HepG2 (cell line): ENCODE data around the gene CNOT1. TPM values are rescaled to one million over a fixed set of nuclear protein-coding genes. Genes with fewer than 3 reads are reported as not detected.

Source experiments
- AFF4 ChIP-seq: sonication (generic); formaldehyde crosslinking; IDR thresholded peaks from 2 replicates; pipeline ENCODE4 v1.4.0; 2020; ENCODE audit warnings: missing genetic modification reagents
- ATF6 ChIP-seq: sonication (generic); formaldehyde crosslinking; conservative IDR thresholded peaks from 2 replicates; pipeline ENCODE4 v1.4.0; 2020; ENCODE audit warnings: missing genetic modification reagents
- CHCHD3 ChIP-seq: sonication (generic); formaldehyde crosslinking; IDR thresholded peaks from 2 replicates; pipeline ENCODE4 v1.8.0; 2022; ENCODE audit warnings: mild to moderate bottlenecking, missing genetic modification reagents, moderate library complexity
- DZIP1 ChIP-seq: sonication (generic); formaldehyde crosslinking; IDR thresholded peaks from 2 replicates; pipeline ENCODE4 v1.5.0; 2020; ENCODE audit warnings: mild to moderate bottlenecking, missing genetic modification reagents
- FUBP1 ChIP-seq: sonication (generic); formaldehyde crosslinking; IDR thresholded peaks from 2 replicates; pipeline ENCODE4 v1.5.1; 2020; ENCODE audit warnings: missing genetic modification reagents, mild to moderate bottlenecking, borderline replicate concordance
- HINFP ChIP-seq: sonication (generic); formaldehyde crosslinking; IDR thresholded peaks from 2 replicates; pipeline ENCODE4 v1.4.0; 2020; ENCODE audit warnings: low read depth, mild to moderate bottlenecking, missing genetic modification reagents
- KDM6A ChIP-seq: IDR thresholded peaks from 2 replicates; pipeline ENCODE4 v1.6.1; 2016; ENCODE audit warnings: low read depth
- NKX3-1 ChIP-seq: sonication (generic); formaldehyde crosslinking; IDR thresholded peaks from 2 replicates; pipeline ENCODE4 v1.5.0; 2020; ENCODE audit warnings: missing genetic modification reagents
- REL ChIP-seq: sonication (generic); formaldehyde crosslinking; conservative IDR thresholded peaks from 2 replicates; pipeline ENCODE4 v1.8.0; 2022; ENCODE audit warnings: mild to moderate bottlenecking, missing genetic modification reagents, moderate library complexity
- ZFP91 ChIP-seq: sonication (generic); formaldehyde crosslinking; IDR thresholded peaks from 2 replicates; pipeline ENCODE4 v1.9.0; 2022; ENCODE audit warnings: missing genetic modification reagents, mild to moderate bottlenecking, borderline replicate concordance
- ZNF281 ChIP-seq: sonication (generic); formaldehyde crosslinking; IDR thresholded peaks from 2 replicates; pipeline ENCODE4 v1.4.0; 2020; ENCODE audit warnings: missing genetic modification reagents, borderline replicate concordance
- polyA plus RNA-seq, 8 experiments: library from polyadenylated mRNA; depleted of rRNA in 3 of 8; stranded (reverse) in 7 of 8; unstranded in 1 of 8; fragments of >200 nt; fragmentation: Illumina TruSeq in 4 of 8; extraction: Trizol in 4 of 8; gene quantifications; 2 replicates each; pipeline versions ENCODE4 v1.2.1 to v1.2.3, GENCODE V29; 2011 to 2016; ENCODE audit warnings: low read depth in 4 of 8, missing spikeins in 1 of 8, mixed read lengths in 1 of 8; ENCODE audit not compliant: insufficient read depth in 1 of 8
- total RNA-seq, 5 experiments: library from RNA; depleted of rRNA; stranded (reverse); fragments of >200 nt; fragmentation: Illumina TruSeq; extraction: Trizol; gene quantifications; 2 replicates each; pipeline ENCODE4 v1.2.3, GENCODE V29; 2016; ENCODE audit warnings: low read depth in 1 of 5

The CNOT1 gene
- total and polyA plus RNA-seq, 2 of the 13 experiments (the other 11 are each of a cell fraction or from before 2014, with no cell fraction given), result 188 to 232 TPM

- no peak for TF ChIP-seq ATF6
- TF ChIP-seq NKX3-1 (CRISPR knock-in tag), result no peak
- TF ChIP-seq ZFP91 (CRISPR knock-in tag), result no peak
- no peak for TF ChIP-seq ZNF281 (CRISPR knock-in tag)
- TF ChIP-seq KDM6A (CRISPR knock-in tag), result peak; percentile 46; the same call in 1 of the 2 replicates
- no peak for TF ChIP-seq AFF4
- TF ChIP-seq REL (CRISPR knock-in tag), result no peak
- no peak for TF ChIP-seq HINFP (CRISPR knock-in tag)
- no peak for TF ChIP-seq DZIP1 (CRISPR knock-in tag)
- TF ChIP-seq FUBP1 (CRISPR knock-in tag), result no peak
- no peak for TF ChIP-seq CHCHD3 (CRISPR knock-in tag)
These were observed 4.7 kb upstream of the CNOT1 start (continued) for GRCh38 chr16:58634265-58634802.
